Activated naive CD8-positive, alpha-beta T cell treated with anti-CD3 and anti-CD28 coated beads for 36 hours (primary cell): ENCODE data around the gene HTRA3. TPM values are rescaled to one million over a fixed set of nuclear protein-coding genes. Genes with fewer than 3 reads are reported as not detected.

Experiments
- DNase-seq: peaks from one replicate; pipeline ENCODE4 v3.0.0; 2021
- H3K27ac Mint-ChIP-seq: one replicate; pipeline ENCODE4 v1.8.0; 2022; ENCODE audit warnings: mild to moderate bottlenecking, moderate library complexity, mixed read lengths
- H3K27me3 Mint-ChIP-seq: one replicate; pipeline ENCODE4 v1.8.0; 2022; ENCODE audit warnings: mild to moderate bottlenecking, mixed read lengths
- H3K36me3 Mint-ChIP-seq: one replicate; pipeline ENCODE4 v1.8.0; 2021; ENCODE audit warnings: mild to moderate bottlenecking, mixed read lengths
- H3K4me1 Mint-ChIP-seq: one replicate; pipeline ENCODE4 v1.8.0; 2021; ENCODE audit warnings: mixed read lengths
- H3K4me3 Mint-ChIP-seq: one replicate; pipeline ENCODE4 v1.8.0; 2022; ENCODE audit warnings: mild to moderate bottlenecking, moderate library complexity, mixed read lengths
- H3K9me3 Mint-ChIP-seq: one replicate; pipeline ENCODE4 v1.8.0; 2022; ENCODE audit warnings: mixed read lengths
- total RNA-seq, 2 experiments: library from RNA; stranded (reverse); gene quantifications; one replicate each; pipeline ENCODE4 v1.2.3, GENCODE V29; 2021

The HTRA3 gene
- total RNA-seq = not detected

GRCh38 chr4:8269535-8270417 lies at the start of gene HTRA3:
TSS of gene HTRA3 (plus strand) at chr4:8269754. CDS start at chr4:8269969, 215 bp downstream.
- no peaks in the 10 kb centered on the region for H3K4me1 Mint-ChIP-seq
- H3K27ac Mint-ChIP-seq = no peak within 1 kb of the TSS
- no peaks in the 10 kb centered on the region for H3K36me3 Mint-ChIP-seq
- no peak within 1 kb of the TSS for H3K4me3 Mint-ChIP-seq
- H3K9me3 Mint-ChIP-seq = no peaks in the 10 kb centered on the region
- peak; percentile 9 for DNase-seq
- H3K27me3 Mint-ChIP-seq = peaks cover 34% of the 10 kb centered on the region

GRCh38 chr4:8220661-8221450 lies 48.7 kb upstream of the HTRA3 start:
- no peak for DNase-seq
- Mint-ChIP-seq H3K4me1 (peaks cover 22% of the 10 kb centered on the region), H3K27me3 (no peaks in the 10 kb centered on the region), H3K36me3 (peaks cover 14% of the 10 kb centered on the region), H3K27ac (no peak overlapping the region), H3K4me3 (no peak overlapping the region), H3K9me3 (no peaks in the 10 kb centered on the region)

- DNase-seq = no peak
- H3K4me3 Mint-ChIP-seq = no peak overlapping the region
- H3K27me3 Mint-ChIP-seq = no peaks in the 10 kb centered on the region
- H3K27ac Mint-ChIP-seq = no peak overlapping the region
- H3K4me1 Mint-ChIP-seq = peaks cover 22% of the 10 kb centered on the region
- peaks cover 14% of the 10 kb centered on the region for H3K36me3 Mint-ChIP-seq
- no peaks in the 10 kb centered on the region for H3K9me3 Mint-ChIP-seq
Measured at GRCh38 chr4:8221476-8221875, 48.1 kb upstream of the HTRA3 start.

- no peak overlapping the region for H3K4me3 Mint-ChIP-seq
- H3K9me3 Mint-ChIP-seq = no peaks in the 10 kb centered on the region
- peaks cover 22% of the 10 kb centered on the region for H3K4me1 Mint-ChIP-seq
- no peak for DNase-seq
- H3K27me3 Mint-ChIP-seq = no peaks in the 10 kb centered on the region
- H3K36me3 Mint-ChIP-seq = peaks cover 14% of the 10 kb centered on the region
- H3K27ac Mint-ChIP-seq = no peak overlapping the region
Measured at GRCh38 chr4:8221985-8222384, 47.6 kb upstream of the HTRA3 start.

GRCh38 chr4:8222609-8223388 lies 46.8 kb upstream of the HTRA3 start:
- H3K9me3 Mint-ChIP-seq = no peaks in the 10 kb centered on the region
- H3K36me3 Mint-ChIP-seq = peaks cover 14% of the 10 kb centered on the region

GRCh38 chr4:8224267-8224974 lies 45.1 kb upstream of the HTRA3 start:
- no peak for DNase-seq
- peaks cover 30% of the 10 kb centered on the region for H3K4me1 Mint-ChIP-seq
- H3K27ac Mint-ChIP-seq = no peak overlapping the region
- H3K4me3 Mint-ChIP-seq = no peak overlapping the region
- H3K36me3 Mint-ChIP-seq = peaks cover 14% of the 10 kb centered on the region
- H3K27me3 Mint-ChIP-seq = no peaks in the 10 kb centered on the region
- no peaks in the 10 kb centered on the region for H3K9me3 Mint-ChIP-seq

More at GRCh38 chr4:8222609-8223388, 46.8 kb upstream of the HTRA3 start:
- H3K4me1 Mint-ChIP-seq = peaks cover 22% of the 10 kb centered on the region
- H3K27ac Mint-ChIP-seq = no peak overlapping the region
- H3K4me3 Mint-ChIP-seq = no peak overlapping the region
- no peaks in the 10 kb centered on the region for H3K27me3 Mint-ChIP-seq
- no peak for DNase-seq

- no peaks in the 10 kb centered on the region for H3K9me3 Mint-ChIP-seq
- no peak for DNase-seq
- no peak overlapping the region for H3K4me3 Mint-ChIP-seq
- H3K4me1 Mint-ChIP-seq = peaks cover 30% of the 10 kb centered on the region
- H3K27ac Mint-ChIP-seq = no peak overlapping the region
- H3K27me3 Mint-ChIP-seq = no peaks in the 10 kb centered on the region
- peaks cover 14% of the 10 kb centered on the region for H3K36me3 Mint-ChIP-seq
Measured at GRCh38 chr4:8224975-8225625, 44.5 kb upstream of the HTRA3 start.

GRCh38 chr4:8225706-8226443 lies 43.7 kb upstream of the HTRA3 start:
- no peak overlapping the region for H3K27ac Mint-ChIP-seq
- no peak overlapping the region for H3K4me3 Mint-ChIP-seq
- no peaks in the 10 kb centered on the region for H3K9me3 Mint-ChIP-seq
- no peak for DNase-seq
- no peaks in the 10 kb centered on the region for H3K27me3 Mint-ChIP-seq
- H3K36me3 Mint-ChIP-seq = peaks cover 14% of the 10 kb centered on the region
- peaks cover 29% of the 10 kb centered on the region for H3K4me1 Mint-ChIP-seq

GRCh38 chr4:8227201-8227770 lies 42.3 kb upstream of the HTRA3 start:
- no peak for DNase-seq
- Mint-ChIP-seq H3K4me1 (peaks cover 16% of the 10 kb centered on the region), H3K27me3 (no peaks in the 10 kb centered on the region), H3K27ac (no peak overlapping the region), H3K36me3 (peaks cover 14% of the 10 kb centered on the region), H3K9me3 (no peaks in the 10 kb centered on the region), H3K4me3 (no peak overlapping the region)

- H3K36me3 Mint-ChIP-seq = peaks cover 11% of the 10 kb centered on the region
- no peaks in the 10 kb centered on the region for H3K9me3 Mint-ChIP-seq
- peaks cover 16% of the 10 kb centered on the region for H3K4me1 Mint-ChIP-seq
- no peaks in the 10 kb centered on the region for H3K27me3 Mint-ChIP-seq
- H3K27ac Mint-ChIP-seq = no peak overlapping the region
- H3K4me3 Mint-ChIP-seq = no peak overlapping the region
- DNase-seq = no peak
Measured at GRCh38 chr4:8227771-8228318, 41.7 kb upstream of the HTRA3 start.

GRCh38 chr4:8228319-8229250 lies 41.0 kb upstream of the HTRA3 start:
- H3K4me3 Mint-ChIP-seq = peak overlapping the region; percentile 6
- H3K4me1 Mint-ChIP-seq = peaks cover 16% of the 10 kb centered on the region

GRCh38 chr4:8229331-8229975 lies 40.1 kb upstream of the HTRA3 start:
- H3K4me3 Mint-ChIP-seq = peak overlapping the region; percentile 6
- H3K27me3 Mint-ChIP-seq = no peaks in the 10 kb centered on the region
- peaks cover 5% of the 10 kb centered on the region for H3K36me3 Mint-ChIP-seq
- H3K27ac Mint-ChIP-seq = peak overlapping the region; percentile 74
- peaks cover 16% of the 10 kb centered on the region for H3K4me1 Mint-ChIP-seq
- peak; percentile 20 for DNase-seq
- no peaks in the 10 kb centered on the region for H3K9me3 Mint-ChIP-seq

More at GRCh38 chr4:8228319-8229250, 41.0 kb upstream of the HTRA3 start:
- Mint-ChIP-seq H3K36me3 (peaks cover 9% of the 10 kb centered on the region), H3K9me3 (no peaks in the 10 kb centered on the region), H3K27ac (peak overlapping the region; percentile 74), H3K27me3 (no peaks in the 10 kb centered on the region)
- DNase-seq = peak; percentile 80
